Activated effector memory CD4-positive, alpha-beta T cell treated with Interleukin-2 at 50 U/mL for 16 hours (primary cell): ENCODE data around the gene MPP4.
"Not testable (repeated sequence)": the region's sequence is repeated elsewhere in the genome, so short reads cannot be mapped to it uniquely, and the experiment has no call there.

Experiments
- DNase-seq: peaks from one replicate; pipeline ENCODE4 v3.0.0-alpha.2; 2020

MPP4 gene

GRCh38 chr2:201698588-201699226 is at the start of gene MPP4:
Gene MPP4, minus strand, starts transcription at chr2:201698644. Its CDS starts 4,690 bp downstream, at chr2:201693954.
- no peak for DNase-seq

- no peak for DNase-seq
Measured at GRCh38 chr2:201746551-201746950, 48.1 kb upstream of the MPP4 start.

- no peak for DNase-seq
Measured at GRCh38 chr2:201735486-201735885, 37.0 kb upstream of the MPP4 start.

GRCh38 chr2:201734111-201734510 is 35.7 kb upstream of the MPP4 start:
- DNase-seq, result no peak

- DNase-seq, result no peak
Measured at GRCh38 chr2:201733544-201733943, 35.1 kb upstream of the MPP4 start.

- DNase-seq, result no peak
Measured at GRCh38 chr2:201730651-201731285, 32.3 kb upstream of the MPP4 start.

- DNase-seq, result no peak
Measured at GRCh38 chr2:201715459-201715858, 17.0 kb upstream of the MPP4 start.

GRCh38 chr2:201712726-201713125 is 14.3 kb upstream of the MPP4 start:
- DNase-seq, result no peak

GRCh38 chr2:201709747-201710146 is 11.3 kb upstream of the MPP4 start:
- DNase-seq, result no peak

- DNase-seq, result no peak
Measured at GRCh38 chr2:201709049-201709448, 10.6 kb upstream of the MPP4 start.

GRCh38 chr2:201707753-201708152 is 9.3 kb upstream of the MPP4 start:
- no peak for DNase-seq

GRCh38 chr2:201707142-201707541 is 8.7 kb upstream of the MPP4 start:
- DNase-seq, result no peak

GRCh38 chr2:201704536-201704935 is 6.1 kb upstream of the MPP4 start:
- DNase-seq, result no peak

GRCh38 chr2:201701646-201702045 is 3.2 kb upstream of the MPP4 start:
- no peak for DNase-seq

- DNase-seq, result no peak
Measured at GRCh38 chr2:201699416-201699815, 972 bp upstream of the MPP4 start.

- no peak for DNase-seq
Measured at GRCh38 chr2:201697899-201698298, 545 bp downstream of the MPP4 start.

GRCh38 chr2:201696151-201696659 is 2.2 kb downstream of the MPP4 start:
- DNase-seq, result no peak

GRCh38 chr2:201685156-201685555 is 13.3 kb downstream of the MPP4 start:
- DNase-seq, result no peak

GRCh38 chr2:201680743-201681142 is 17.7 kb downstream of the MPP4 start:
- no peak for DNase-seq

GRCh38 chr2:201678401-201678800 is 20.0 kb downstream of the MPP4 start:
- DNase-seq, result no peak

GRCh38 chr2:201675454-201675853 is 23.0 kb downstream of the MPP4 start:
- no peak for DNase-seq

GRCh38 chr2:201674794-201675193 is 23.6 kb downstream of the MPP4 start:
- no peak for DNase-seq

GRCh38 chr2:201674298-201674697 is 24.1 kb downstream of the MPP4 start:
- DNase-seq, result no peak

- DNase-seq, result no peak
Measured at GRCh38 chr2:201673546-201673945, 24.9 kb downstream of the MPP4 start.

- not testable (repeated sequence) for DNase-seq
Measured at GRCh38 chr2:201671205-201671604, 27.2 kb downstream of the MPP4 start.
